HG03060 (cell line): ENCODE data around the gene WNK3.

Source experiments
- ATAC-seq: cut with Tn5 transposase; IDR thresholded peaks from one replicate; pipeline ENCODE4 v1.9.1; 2021; ENCODE audit warnings: low read depth, moderate number of reproducible peaks; ENCODE audit not compliant: unreplicated experiment

Gene WNK3

DNA sequence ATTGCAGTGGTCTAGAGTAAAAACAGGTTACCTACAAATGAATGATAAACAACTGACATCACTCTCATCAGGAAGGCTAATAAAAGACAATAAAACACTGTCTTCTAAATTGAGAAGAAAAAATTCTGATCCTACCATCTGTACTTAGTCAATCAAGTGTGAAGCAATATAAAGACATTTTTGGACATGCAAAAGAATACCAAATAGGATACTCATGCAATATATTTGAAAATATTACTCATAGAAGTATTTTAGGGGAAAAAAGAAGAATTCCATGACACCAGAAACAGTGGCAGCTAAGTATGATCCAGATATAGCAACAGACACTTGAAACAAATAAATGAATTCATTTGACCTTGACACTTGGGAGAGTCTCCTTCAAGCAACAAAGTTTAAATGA is 111.0 kb downstream of the WNK3 start:
- ATAC-seq, result no peak

DNA sequence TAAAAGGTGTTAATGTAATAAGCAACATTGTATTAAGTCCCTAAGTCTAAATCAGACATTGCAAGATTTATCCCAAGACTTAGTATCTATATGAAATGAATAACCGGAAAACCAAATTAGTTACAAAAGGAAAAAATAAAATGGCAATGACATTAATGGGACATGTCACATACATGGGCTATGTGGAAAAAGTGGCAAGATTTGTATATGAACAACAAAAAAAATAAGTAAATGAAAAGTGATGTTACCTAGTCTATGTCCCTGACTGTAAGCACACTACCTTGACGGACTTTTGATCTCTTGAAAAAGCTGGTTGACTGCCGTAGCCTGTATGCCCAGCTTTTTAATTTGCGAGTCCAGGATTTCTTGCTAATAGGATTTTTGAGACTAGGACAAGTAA is 119.3 kb downstream of the WNK3 start:
- ATAC-seq, result no peak

DNA sequence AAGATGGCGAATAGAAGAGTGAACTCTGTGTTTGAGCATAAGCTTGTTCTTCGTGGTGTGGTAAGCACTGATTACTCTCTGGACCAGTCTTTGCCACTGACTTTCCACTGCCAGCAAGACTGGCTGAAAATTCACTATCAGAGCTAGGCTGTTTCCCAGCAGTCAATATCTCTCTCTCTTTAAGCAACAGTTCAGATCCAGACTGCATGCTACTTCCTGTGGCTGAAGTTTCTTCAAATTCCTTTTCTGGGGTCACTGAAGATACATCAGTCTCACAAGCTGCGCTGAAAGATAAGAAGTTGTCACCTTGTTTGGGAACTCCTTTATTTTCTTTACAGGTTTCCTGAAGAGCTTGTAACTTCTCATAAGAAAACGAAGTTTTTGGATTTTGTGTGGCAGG is 120.8 kb downstream of the WNK3 start:
- no peak for ATAC-seq

DNA sequence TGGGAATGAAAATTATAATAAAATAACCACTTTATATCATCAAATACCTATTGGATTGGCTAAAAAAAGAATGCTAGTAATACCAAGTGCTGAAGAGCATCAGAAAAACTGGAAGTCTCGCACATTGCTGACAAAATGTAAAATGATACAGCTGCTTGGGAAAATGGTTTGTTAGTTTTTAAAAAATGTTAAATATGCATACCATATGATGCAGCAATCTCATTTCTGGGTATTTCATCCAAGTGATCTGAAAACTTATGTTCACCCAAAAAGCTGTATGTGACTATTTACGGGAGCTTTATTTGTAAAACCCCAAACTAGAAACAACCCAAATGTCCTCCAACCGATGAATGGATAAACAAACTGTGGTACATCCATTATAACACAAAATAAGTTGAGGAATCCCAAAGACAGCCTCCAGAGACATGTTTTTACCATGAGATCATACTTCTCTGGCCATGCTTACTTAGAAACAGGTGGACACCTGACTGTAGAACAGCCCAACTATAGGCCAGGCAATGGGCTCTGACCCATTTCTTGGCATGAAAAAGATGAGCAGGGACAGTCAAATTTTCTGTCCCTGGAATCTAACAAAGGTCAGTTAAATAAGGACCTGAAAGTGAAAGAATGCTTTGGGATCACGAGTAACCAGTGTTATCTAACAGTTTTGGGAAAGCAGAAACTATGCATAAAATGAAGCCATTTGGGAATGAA is 127.3 kb downstream of the WNK3 start:
- ATAC-seq, result no peak

DNA sequence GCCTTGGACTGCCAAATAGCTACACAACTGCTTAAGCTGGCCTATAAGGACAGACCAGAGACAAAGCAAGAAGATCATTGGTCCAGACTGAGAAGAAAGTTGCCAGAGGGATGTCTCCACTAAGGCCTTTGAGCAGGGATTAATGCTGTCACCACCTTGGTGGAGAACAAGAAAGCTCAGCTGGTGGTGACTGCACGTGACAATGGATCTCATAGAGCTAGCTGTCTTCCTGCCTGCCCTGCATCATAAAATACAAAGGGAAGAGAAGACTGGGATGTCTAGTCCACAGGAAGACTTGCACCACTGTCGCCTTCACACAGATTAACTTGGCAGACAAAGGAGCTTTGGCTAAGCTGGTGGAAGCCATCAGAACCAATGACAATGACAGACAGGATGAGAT is 134.3 kb downstream of the WNK3 start:
- ATAC-seq, result no peak

DNA sequence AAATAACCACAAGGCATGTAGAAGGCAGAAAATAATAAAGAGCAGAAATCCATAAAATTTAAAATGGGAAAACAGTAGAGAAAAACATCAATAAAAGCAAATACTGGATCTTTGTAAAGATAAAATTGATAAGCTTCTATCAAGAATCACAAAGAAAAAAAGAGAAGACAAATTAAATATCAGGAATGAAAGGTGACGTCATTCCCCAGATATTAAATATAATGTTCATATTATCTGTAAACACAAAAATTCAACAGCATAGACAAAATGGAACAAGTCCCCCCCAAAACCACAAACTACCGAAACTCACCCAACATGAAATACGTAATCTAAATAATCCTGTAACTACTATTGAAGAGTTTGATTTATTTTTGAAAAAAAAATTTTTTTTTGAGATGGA is 144.2 kb downstream of the WNK3 start:
- no peak for ATAC-seq

DNA sequence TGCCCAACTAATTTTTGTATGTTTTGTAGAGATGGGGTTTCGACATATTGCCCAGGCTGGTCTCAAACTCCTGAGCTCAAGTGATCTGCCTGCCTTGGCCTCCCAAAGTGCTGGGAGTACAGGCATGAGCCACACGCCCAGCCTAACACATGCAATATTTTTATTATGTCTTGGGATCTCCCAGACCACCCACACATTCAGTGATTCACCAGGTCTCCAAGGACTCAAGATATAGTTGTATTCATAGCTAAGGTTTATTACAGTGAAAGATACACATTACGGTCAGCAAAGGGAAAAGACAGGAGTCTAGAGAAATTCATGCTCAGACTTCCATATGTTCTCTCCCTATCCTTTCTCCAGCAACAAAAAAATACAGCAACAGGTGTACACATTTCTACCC is 149.3 kb downstream of the WNK3 start:
- no peak for ATAC-seq

DNA sequence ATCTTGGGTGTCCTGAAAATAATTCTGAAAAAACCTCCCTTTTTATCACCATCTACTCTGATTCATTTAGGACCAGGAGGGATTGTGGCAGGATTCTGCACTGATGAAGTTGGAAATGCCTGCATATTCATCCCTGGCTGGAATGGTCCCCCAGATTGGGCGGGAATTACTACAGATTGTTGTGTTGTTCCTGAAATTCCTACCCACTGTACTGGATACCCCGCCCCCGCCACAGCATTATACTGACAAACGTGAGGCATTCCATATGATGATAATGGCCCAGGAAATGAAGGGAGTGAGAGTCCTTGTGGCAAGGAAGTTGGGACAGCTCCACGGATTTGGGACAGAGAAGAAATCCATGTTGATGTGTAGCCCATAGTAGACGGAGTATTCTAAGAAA is 159.6 kb downstream of the WNK3 start:
- ATAC-seq, result no peak

DNA sequence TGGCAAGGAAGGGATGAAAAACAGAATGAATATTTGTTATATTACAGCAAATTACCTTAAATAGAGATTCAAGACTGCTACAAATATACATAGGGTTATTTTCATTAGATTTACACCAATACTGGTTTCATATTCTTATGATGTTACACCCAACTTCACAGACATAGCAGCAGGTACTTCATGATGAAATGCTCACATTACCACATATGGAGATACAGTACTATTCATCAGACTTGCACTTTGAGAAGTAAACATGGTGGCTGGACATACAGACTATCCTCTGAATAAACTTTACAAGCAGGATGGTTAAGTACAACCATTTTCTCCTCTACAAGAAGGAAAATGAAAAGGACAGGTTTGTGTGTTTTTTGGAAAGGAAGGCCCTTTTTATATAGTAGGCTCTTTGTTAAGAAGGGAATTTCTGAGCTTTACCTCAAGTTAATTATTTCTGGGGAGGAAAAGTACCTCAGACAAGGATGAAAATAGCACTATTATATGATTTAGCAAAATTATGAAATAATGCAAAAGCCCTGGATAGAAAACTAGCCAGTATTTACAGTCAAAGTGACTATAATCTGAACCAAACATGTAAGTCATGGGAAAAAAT is 162.8 kb downstream of the WNK3 start:
- no peak for ATAC-seq

DNA sequence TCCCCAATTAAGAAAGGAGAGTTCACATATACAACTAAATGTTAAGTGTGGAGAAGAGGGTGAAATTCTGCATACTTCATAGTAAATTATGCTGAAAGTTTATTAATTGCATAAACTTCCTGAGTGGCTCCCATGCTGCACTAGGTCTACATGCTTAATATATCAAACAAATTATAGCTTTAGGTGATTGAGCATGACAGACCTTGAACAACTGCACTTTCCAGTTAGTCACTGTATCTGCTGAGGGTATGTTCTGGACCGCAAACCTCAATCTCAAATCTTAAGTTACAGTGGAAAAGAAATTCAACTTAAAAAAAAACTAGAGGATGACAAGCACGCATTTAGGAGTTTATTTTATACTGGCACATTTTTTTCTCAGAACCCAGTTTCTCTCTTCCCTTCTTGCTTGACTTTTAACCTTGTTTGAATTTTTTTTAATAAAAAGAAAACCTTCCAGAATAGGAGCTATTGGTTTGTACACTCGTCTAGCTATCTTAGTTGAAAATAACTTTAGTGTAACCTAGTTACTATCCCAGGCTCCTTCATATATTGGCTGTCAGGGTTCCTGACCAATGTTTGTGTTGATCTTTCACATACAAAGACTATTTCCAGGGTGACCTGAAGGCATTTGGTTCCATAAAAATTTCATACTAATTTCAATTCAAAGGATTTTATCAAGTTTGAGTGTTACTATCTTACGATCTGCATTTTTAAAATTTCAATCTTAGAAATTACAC is 164.6 kb downstream of the WNK3 start:
- no peak for ATAC-seq

DNA sequence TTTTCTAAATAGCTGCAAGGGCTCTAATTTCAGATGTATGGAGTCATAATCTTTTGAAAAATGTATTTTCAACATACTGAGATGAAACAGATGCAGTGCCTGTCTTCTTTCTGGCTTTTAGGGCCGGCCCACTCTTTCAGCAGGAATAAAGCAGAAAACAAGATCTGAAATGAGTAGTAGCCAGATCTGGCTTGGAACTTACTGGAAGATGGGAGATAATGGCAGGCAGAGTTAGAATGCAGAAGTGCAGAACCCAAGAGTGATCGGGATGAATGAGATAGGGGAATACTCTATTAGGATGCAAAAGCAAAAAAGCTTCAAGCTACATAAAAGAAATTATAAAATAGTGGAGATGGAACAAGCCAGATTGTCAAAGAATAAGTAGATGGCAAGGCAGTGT is 173.4 kb downstream of the WNK3 start:
- no peak for ATAC-seq

DNA sequence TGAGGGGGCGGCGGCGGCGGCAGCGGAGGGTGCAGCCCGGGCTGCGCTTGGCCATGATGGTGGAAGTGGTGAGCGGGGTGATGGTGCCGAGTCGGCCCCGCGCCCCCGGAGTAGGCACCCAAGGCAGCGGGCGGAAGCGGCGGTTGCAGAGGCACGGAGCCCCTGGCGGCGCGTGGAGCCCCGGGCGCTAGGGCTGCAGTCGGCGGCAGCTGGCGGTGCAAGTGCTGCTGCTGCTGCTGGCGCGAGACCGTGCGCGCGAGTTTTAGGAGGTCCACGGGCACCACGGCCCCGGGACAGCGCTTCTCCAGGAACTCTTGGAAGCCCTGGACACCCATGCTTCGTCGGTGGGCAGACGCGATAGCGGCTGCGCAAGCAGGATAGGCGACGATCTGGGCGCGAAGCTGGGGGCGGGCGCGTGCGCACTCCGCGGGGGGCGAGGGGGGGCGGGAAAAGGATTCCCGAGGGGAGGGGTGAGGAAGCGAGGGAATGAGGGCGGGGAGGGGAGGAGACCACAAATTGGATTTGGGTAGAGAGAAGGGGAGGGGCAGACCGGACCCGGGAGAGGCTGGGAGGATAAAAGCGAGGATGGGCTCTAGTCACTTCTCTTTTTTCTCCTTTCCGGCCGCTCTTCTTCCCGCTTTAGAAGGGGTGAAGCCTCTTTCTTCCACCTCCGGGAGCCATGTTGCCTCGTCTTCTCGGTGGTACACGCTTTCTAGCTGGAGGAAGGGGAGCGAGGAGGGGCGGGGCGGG is 174.8 kb downstream of the WNK3 start, which contains the start of gene FAM120C:
Gene FAM120C, minus strand, starts transcription at position 391 of the 750 bp plus-strand sequence. Its CDS starts 56 bp downstream, at position 335.
- no peak for ATAC-seq

DNA sequence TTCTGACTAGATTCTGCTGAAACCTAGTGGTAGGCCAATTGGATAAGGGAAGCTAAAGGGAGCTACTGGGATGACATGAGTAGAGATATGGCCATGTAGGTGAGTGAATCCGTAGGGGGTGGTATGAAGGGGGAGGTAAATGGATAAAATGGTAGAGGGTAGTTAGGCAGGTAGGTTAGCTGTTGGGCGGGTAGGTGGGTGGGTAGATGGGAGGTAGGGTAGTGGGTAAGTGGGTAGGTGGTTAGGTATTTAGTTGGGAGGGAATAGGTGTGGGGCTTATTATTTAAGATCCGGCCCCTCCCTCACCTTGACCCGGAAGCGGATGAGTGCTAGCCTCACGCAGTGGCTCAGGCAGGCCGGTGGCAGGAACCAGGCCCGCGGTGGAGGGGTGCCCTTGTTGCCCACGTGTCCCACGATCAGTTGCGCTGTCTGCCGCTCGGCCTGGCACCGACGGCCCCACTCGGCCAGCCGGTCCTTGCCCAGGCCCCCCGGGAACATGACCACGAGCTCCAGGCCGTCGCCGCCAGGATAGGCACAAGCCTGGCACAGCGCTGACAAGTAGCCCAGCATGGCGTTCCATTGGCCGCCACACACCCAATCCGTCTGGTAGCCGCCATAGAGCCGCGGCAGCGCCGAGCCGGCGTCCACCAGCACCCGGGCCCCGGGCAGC is 175.5 kb downstream of the WNK3 start:
- no peak for ATAC-seq

DNA sequence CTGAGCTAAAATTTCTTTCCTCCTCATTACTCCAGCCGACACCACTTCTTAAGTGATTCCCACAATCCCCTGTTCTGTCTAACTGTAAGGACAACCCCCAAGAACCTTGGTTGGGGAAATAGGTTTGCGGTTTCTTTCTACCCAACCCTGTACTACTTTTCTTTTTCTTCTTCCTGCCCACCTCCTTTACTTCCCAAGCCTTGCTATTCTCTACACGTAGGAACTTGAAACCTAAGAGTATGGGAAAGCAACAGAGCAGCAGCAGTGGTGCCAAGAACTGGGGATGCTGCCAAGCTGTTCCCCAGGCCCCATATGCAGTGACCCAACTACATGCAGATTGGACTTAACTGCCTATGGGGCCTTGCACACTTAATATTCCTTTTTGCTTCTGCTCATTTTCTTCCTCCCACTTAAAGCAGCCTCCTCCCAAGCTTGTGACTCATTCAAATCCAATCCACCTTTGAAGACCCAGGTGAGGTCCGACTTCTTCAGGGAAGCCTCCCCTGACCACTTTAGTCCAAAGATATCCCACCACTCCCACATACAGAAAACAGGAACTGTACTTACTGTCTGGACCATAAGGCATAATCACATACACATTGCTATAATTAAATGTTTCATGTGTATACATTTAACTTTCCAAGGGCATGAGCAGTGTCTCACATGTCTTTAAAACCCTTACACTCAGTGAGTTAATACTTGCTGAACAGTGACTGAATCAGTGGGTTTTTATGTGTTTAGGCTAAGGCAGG is 176.5 kb downstream of the WNK3 start:
- no peak for ATAC-seq

DNA sequence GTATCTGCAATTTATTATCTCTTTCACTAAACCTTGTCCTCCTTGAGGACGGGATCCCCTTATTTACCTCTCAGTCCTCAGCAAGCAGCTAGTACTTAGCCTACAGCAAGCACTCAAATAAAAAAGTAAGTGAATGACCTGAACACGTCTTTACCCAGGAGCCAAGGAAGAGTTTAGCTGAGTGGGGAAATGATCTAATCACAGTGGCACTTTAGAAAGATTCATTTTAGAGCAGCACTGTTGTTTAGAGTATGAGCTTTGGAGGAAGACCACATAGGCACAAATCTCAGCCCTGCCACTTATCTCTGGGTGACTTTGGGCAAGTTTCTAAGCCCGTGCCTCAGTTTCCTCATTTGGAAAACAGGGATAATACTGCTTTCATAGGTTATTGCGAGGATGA is 177.4 kb downstream of the WNK3 start:
- ATAC-seq, result no peak

DNA sequence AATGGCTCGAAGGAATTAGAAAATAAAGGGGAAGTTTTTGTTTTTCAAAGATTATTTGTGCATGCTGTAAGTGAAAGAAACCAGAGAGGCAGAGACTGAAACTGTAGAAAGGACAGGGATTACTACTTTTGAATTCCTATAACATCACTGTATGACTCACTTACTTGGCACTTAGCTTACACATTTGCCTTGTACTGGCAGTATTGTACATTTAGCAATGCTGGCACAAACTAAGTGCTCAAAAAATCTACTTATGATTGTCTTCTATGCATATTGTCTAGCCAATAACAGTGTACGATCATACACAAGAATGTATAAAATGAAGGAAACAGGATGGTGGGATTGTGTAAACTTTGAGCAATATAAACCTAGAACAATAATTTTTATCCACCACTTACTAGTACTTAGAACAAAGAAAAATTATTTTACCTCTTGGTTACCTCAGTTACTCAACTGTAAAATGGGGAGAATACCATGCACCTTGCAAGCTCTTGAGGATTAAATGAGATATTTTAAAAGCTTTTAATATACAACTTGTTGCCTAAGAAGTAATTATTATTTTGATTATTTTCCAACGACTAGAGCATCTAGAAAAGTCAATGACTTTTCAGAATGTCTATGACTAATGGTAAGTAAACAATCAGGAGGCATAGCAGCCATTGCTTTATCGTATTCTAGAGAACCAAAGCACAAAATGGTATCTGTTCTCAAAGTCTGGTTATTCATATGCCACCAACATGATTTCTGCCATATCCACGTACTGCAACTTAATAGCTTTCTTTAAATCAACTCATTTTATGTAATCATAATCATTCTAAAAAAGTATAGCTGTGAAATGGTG is 179.5 kb downstream of the WNK3 start:
- no peak for ATAC-seq

DNA sequence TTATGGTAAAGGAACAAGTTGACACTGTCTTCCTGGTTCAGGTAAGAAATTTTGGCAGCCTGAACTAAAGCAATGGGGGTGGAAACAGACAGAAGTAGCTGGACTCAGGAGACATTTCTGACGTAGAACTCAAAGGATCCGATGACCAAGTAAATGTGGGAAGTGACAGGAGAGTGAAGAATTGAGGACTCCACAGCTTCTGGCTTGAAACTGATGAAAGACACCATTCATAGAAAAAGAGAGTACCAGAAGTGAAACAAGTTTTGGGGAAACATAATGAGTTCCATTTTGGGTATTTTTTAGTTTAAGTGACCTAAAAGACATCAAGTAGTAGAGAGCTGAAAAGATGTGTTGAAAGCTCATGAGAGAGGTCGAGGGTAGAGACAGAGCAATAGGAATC is 180.5 kb downstream of the WNK3 start:
- ATAC-seq, result no peak

DNA sequence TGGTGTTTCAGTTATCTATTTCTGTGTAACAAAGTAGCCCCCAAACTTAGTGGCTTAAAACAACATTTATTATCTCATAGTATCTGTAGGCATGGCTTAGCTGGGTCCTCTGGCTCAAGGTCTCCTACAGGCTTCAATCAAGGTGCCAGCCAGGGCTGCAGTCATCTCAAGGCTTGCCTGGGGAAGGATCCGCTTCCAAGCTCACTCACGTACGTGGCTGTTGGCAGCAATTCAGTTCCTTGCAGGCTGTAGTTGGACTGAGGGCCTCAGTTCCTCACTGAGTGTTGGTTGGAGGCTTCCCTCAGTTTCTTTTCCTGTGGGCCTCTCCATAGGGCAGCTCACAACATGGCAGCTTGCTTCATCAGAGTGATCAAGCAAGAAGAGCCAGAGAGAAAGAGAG is 184.1 kb downstream of the WNK3 start:
- ATAC-seq, result no peak

DNA sequence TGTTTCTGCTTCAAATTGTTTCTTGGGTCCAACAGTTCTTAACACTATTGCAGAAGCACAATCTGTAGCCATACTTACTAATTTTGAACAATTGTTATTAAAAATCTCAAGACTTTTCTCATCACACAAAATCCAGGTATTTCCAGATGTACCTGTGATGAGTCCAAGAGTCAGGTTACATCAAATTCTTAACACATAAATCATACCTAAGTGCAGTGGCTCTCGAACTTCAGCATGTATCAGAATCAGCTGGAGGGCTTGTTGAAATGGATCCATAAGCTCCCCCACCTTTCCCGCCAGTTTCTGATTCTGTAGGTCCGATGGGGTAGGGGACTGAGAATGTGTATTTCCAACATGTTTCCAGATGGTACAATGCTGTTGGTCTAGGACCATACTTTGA is 185.4 kb downstream of the WNK3 start:
- no peak for ATAC-seq
